ENCODE measurements around the gene ZNF821. TPM values are rescaled to one million over a fixed set of nuclear protein-coding genes. Genes with fewer than 3 reads are reported as not detected.

Gene ZNF821
- total RNA-seq, 1 donor from 2014 or later = 30.2 TPM

DNA sequence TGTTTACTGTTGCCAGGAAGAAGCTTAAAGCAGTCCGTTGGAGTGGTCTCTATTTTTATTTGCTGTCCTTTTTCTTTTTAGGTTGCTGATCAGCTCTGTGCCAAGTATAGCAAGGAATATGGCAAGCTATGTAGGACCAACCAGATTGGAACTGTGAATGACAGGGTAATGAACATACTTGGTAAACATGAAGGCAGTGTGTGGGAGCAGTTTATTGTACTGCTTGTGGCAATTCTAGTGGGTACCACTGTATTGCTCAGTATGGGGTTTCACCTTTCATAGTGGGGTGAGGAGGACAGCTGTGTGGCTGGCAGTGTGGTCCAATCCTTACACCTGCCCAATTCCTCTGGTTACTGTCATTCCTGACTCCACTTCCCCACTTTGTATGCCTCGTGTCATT, 36.7 kb upstream of the ZNF821 start:
- H3K4me3 Mint-ChIP-seq = no peak overlapping the region
- H3K4me1 Mint-ChIP-seq = no peaks in the 10 kb centered on the region
- H3K27me3 Mint-ChIP-seq (ENCODE audit: low read depth) = no peaks in the 10 kb centered on the region

DNA sequence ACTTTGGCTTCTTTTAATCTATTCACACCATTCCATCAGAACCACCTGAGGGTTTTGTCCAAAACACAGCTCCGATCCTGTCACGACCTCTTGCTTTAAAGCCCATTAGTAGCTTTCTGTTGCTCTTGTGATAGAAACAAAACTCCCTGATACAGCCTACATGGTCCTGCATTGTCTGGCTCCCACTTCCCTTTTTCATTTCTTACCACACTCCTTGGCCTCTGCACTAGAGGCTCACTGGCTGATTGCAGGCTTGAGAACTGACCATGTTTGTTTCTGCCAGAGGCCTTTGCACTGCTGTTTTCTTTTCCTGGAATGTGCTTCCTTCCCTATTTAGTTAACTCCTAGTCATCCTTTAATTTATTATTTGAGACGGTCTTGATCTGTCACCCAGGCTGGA, 35.1 kb upstream of the ZNF821 start:
- Mint-ChIP-seq H3K27ac (ENCODE audit: unreplicated experiment) (no peak overlapping the region), H3K4me1 (no peaks in the 10 kb centered on the region), H3K36me3 (ENCODE audit: low read depth) (peaks cover 37% of the 10 kb centered on the region), H3K9me3 (no peaks in the 10 kb centered on the region), H3K4me3 (no peak overlapping the region), H3K27me3 (ENCODE audit: low read depth) (no peaks in the 10 kb centered on the region)
- no peak for DNase-seq (ENCODE audit: low read depth, low spot score)
- TF ChIP-seq, protein P1, sequence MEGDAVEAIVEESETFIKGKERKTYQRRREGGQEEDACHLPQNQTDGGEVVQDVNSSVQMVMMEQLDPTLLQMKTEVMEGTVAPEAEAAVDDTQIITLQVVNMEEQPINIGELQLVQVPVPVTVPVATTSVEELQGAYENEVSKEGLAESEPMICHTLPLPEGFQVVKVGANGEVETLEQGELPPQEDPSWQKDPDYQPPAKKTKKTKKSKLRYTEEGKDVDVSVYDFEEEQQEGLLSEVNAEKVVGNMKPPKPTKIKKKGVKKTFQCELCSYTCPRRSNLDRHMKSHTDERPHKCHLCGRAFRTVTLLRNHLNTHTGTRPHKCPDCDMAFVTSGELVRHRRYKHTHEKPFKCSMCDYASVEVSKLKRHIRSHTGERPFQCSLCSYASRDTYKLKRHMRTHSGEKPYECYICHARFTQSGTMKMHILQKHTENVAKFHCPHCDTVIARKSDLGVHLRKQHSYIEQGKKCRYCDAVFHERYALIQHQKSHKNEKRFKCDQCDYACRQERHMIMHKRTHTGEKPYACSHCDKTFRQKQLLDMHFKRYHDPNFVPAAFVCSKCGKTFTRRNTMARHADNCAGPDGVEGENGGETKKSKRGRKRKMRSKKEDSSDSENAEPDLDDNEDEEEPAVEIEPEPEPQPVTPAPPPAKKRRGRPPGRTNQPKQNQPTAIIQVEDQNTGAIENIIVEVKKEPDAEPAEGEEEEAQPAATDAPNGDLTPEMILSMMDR (conservative IDR thresholded peaks at IDR 0.05) = no peak

More for the DNA sequence above, 36.7 kb upstream of the ZNF821 start:
- TF ChIP-seq, protein P1 (conservative IDR thresholded peaks at IDR 0.05) = no peak
- H3K9me3 Mint-ChIP-seq = no peaks in the 10 kb centered on the region
- peaks cover 38% of the 10 kb centered on the region for H3K36me3 Mint-ChIP-seq (ENCODE audit: low read depth)
- H3K27ac Mint-ChIP-seq (ENCODE audit: unreplicated experiment) = no peak overlapping the region
- DNase-seq (ENCODE audit: low read depth, low spot score) = no peak

DNA sequence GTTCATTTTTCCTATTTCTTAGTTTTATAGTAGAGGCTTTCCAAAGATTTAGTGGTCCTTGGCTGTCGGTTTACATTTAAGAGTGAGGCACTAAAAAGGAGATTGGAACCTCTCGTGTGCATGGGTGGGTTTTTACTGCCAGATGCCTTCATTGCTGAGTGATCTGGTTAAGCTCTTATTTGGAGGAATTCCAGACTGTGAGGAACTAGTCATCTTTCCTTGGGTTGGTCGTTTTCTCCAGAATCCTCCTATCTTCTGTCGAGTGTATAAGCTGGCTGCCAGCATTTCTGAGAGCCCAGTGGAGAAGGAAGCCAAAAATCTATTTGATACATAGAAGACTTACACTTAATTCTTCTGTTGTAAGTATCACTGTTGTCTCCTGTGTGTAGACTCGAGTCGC, 33.9 kb upstream of the ZNF821 start:
- Mint-ChIP-seq H3K36me3 (ENCODE audit: low read depth) (peaks cover 34% of the 10 kb centered on the region), H3K9me3 (no peaks in the 10 kb centered on the region), H3K4me1 (no peaks in the 10 kb centered on the region), H3K27ac (ENCODE audit: unreplicated experiment) (no peak overlapping the region), H3K4me3 (no peak overlapping the region), H3K27me3 (ENCODE audit: low read depth) (no peaks in the 10 kb centered on the region)
- TF ChIP-seq, protein P1 (conservative IDR thresholded peaks at IDR 0.05) = no peak
- no peak for DNase-seq (ENCODE audit: low read depth, low spot score)

DNA sequence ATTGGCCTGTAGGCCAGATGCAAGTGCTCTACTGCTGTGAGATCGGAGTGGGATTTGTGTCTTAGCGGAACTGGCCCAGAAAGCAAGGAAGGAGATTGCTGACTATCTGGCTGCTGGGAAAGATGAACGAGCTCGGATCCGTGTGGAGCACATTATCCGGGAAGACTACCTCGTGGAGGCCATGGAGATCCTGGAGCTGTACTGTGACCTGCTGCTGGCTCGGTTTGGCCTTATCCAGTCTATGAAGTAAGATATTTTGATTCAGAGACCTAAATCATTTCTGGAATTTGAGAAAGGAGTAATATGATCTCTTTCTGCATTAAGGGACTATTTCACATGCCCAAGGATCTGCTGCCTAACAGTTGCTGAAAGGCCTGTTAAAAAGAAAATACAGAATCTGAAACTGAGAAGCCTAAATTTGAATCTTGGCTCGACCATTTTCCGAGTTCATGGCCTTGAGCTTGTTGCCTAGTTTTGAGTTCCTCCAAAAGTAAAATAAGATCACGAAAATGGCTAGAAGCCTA, 32.5 kb upstream of the ZNF821 start:
- DNase-seq (ENCODE audit: low read depth, low spot score) = no peak
- Mint-ChIP-seq H3K27me3 (ENCODE audit: low read depth) (no peaks in the 10 kb centered on the region), H3K4me3 (no peak overlapping the region), H3K27ac (ENCODE audit: unreplicated experiment) (no peak overlapping the region), H3K36me3 (ENCODE audit: low read depth) (peaks cover 39% of the 10 kb centered on the region), H3K9me3 (peaks cover 3% of the 10 kb centered on the region), H3K4me1 (no peaks in the 10 kb centered on the region)
- TF ChIP-seq, protein P1 (conservative IDR thresholded peaks at IDR 0.05) = no peak

DNA sequence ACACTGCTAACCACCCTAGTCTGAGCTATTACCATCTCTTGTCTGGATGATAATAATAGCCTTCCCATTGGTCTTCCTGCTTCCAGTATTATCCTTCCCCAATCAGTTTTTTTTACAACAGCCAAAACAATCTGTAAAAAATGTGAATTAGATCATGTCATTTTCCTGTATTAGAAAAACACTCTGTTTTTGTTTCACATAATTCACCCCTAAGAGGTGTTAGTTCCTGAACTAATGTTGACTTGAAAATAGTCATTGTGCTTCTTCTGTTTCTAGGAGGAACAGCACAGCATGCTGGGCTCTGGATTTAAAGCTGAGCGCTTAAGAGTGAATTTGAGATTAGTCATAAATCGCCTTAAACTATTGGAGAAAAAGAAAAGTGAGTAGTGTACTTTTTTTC, 31.4 kb upstream of the ZNF821 start:
- Mint-ChIP-seq H3K4me3 (no peak overlapping the region), H3K27me3 (ENCODE audit: low read depth) (no peaks in the 10 kb centered on the region), H3K36me3 (ENCODE audit: low read depth) (peaks cover 31% of the 10 kb centered on the region), H3K4me1 (no peaks in the 10 kb centered on the region), H3K27ac (ENCODE audit: unreplicated experiment) (no peak overlapping the region), H3K9me3 (peaks cover 3% of the 10 kb centered on the region)
- TF ChIP-seq, protein P1 (conservative IDR thresholded peaks at IDR 0.05) = no peak
- DNase-seq (ENCODE audit: low read depth, low spot score) = no peak

Data from neural crest cell (in vitro differentiated cells).